Ishikawa (cell line): ENCODE data around the gene KCNC2.

Source experiments
- CEBPB ChIP-seq: IDR thresholded peaks from 2 replicates; pipeline ENCODE4 v1.6.1; 2012
- CREB1 ChIP-seq: IDR thresholded peaks from 2 replicates; pipeline ENCODE4 v1.6.1; 2012; ENCODE audit warnings: low read depth
- EGR1 ChIP-seq: IDR thresholded peaks from 2 replicates; pipeline ENCODE4 v1.6.1; 2012
- EP300 ChIP-seq: IDR thresholded peaks from 2 replicates; pipeline ENCODE4 v1.6.1; 2012; ENCODE audit warnings: borderline replicate concordance
- FOXM1 ChIP-seq: IDR thresholded peaks from 2 replicates; pipeline ENCODE4 v1.6.1; 2012; ENCODE audit warnings: low read depth, borderline replicate concordance
- MAX ChIP-seq: IDR thresholded peaks from 2 replicates; pipeline ENCODE4 v1.6.1; 2012
- NFIC ChIP-seq: IDR thresholded peaks from 2 replicates; pipeline ENCODE4 v1.6.1; 2012
- RAD21 ChIP-seq: IDR thresholded peaks from 2 replicates; pipeline ENCODE4 v1.6.1; 2012; ENCODE audit warnings: low read depth
- REST ChIP-seq: IDR thresholded peaks from 2 replicates; pipeline ENCODE4 v1.6.1; 2012; ENCODE audit warnings: low read depth, mild to moderate bottlenecking
- TAF1 ChIP-seq: IDR thresholded peaks from 2 replicates; pipeline ENCODE4 v1.6.1; 2012; ENCODE audit warnings: low read depth, mild to moderate bottlenecking
- TCF12 ChIP-seq: IDR thresholded peaks from 2 replicates; pipeline ENCODE4 v1.6.1; 2012; ENCODE audit warnings: low read depth
- TEAD4 ChIP-seq: IDR thresholded peaks from 2 replicates; pipeline ENCODE4 v1.6.1; 2012
- USF1 ChIP-seq: IDR thresholded peaks from 2 replicates; pipeline ENCODE4 v1.6.1; 2012
- YY1 ChIP-seq: IDR thresholded peaks from 2 replicates; pipeline ENCODE4 v1.6.1; 2012; ENCODE audit warnings: low read depth
- ZBTB7A ChIP-seq: IDR thresholded peaks from 2 replicates; pipeline ENCODE4 v1.6.1; 2012; ENCODE audit warnings: low read depth

Gene KCNC2

GRCh38 chr12:75196865-75197264 is 12.8 kb downstream of the KCNC2 start:
- TF ChIP-seq ZBTB7A: no peak
- TF ChIP-seq TCF12: 0 out of 2 replicates have a peak, but pooled peaks have one; percentile 12
- peak; percentile 92 for TF ChIP-seq CEBPB
- TF ChIP-seq NFIC: no peak
- TF ChIP-seq EP300: peak; percentile 48; the same call in 1 of the 2 replicates

- no peak for TF ChIP-seq CEBPB
- no peak for TF ChIP-seq REST
- TF ChIP-seq NFIC: no peak
- no peak for TF ChIP-seq EP300
- TF ChIP-seq RAD21: no peak
- TF ChIP-seq TCF12: no peak
- no peak for TF ChIP-seq TAF1
- TF ChIP-seq YY1: no peak
- no peak for TF ChIP-seq CREB1
- no peak for TF ChIP-seq USF1
- TF ChIP-seq TEAD4: no peak
Observed at GRCh38 chr12:75196408-75196807, 13.2 kb downstream of the KCNC2 start.

GRCh38 chr12:75194250-75194649 is 15.4 kb downstream of the KCNC2 start:
- TF ChIP-seq TAF1: no peak
- TF ChIP-seq REST: no peak
- no peak for TF ChIP-seq TEAD4
- TF ChIP-seq NFIC: no peak
- TF ChIP-seq MAX: no peak

- TF ChIP-seq ZBTB7A (no peak), TAF1 (no peak), EP300 (no peak), RAD21 (no peak), REST (no peak), TCF12 (no peak), CREB1 (no peak), CEBPB (no peak), USF1 (no peak), YY1 (no peak), EGR1 (no peak)
Observed at GRCh38 chr12:75192196-75192595, 17.4 kb downstream of the KCNC2 start.

GRCh38 chr12:75190846-75191245 is 18.8 kb downstream of the KCNC2 start:
- TF ChIP-seq TCF12 (no peak), NFIC (no peak), MAX (no peak), CREB1 (no peak), FOXM1 (no peak), USF1 (no peak), EP300 (no peak)
